GM18867 (cell line): ENCODE data around the gene DHRS9.
"Not testable (repeated sequence)": the region's sequence is repeated elsewhere in the genome, so short reads cannot be mapped to it uniquely, and the experiment has no call there.

ENCODE experiments used
- ATAC-seq: cut with Tn5 transposase; IDR thresholded peaks from one replicate; pipeline ENCODE4 v1.9.1; 2021; ENCODE audit warnings: mild to moderate bottlenecking, moderate library complexity; ENCODE audit not compliant: unreplicated experiment

Gene DHRS9

GRCh38 chr2:169069341-169069740, at the start of gene DHRS9:
DHRS9 (plus strand) TSS chr2:169069563; CDS start chr2:169081582, 12,019 bp downstream.
- no peak for ATAC-seq

DNA sequence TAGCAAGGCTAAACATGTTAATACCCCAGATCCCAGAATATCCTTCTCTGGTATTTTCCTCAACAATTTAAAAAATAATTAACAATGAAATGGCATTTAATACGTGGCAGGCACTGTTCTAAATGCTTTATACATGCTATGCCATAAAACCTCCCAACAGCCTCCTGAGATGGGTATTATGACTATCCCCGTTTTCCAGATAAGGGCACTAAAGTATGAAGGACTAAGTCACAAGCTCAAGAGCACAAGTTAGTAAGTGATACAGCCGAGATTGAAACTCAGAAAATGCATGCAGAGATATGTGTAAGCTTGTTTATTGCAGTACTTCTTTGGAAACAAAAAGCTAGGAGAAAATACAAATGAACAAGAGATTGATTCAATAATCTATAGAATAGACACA, 46.2 kb upstream of the DHRS9 start:
- ATAC-seq = no peak

GRCh38 chr2:169026056-169026455, 43.3 kb upstream of the DHRS9 start:
- no peak for ATAC-seq

DNA sequence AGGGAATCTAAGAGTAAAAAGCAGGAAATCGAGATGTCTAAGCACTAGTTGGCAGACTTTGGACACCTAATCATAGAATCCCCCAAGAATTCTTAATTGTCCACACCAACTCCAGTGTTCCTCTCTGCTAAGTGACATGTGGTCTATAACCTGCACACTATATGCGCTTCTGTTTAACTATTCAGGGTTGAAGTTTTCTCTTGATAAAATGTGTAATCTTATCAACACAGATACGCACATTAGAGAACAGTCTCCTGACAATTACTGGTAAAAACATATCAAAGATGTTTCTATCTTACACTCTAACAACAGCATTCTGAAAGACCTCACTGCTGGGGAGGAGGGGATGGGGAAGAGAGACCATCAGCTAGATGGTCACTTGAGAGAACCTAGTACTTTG, 42.1 kb upstream of the DHRS9 start:
- no peak for ATAC-seq

GRCh38 chr2:169029341-169029740, 40.0 kb upstream of the DHRS9 start:
- no peak for ATAC-seq

DNA sequence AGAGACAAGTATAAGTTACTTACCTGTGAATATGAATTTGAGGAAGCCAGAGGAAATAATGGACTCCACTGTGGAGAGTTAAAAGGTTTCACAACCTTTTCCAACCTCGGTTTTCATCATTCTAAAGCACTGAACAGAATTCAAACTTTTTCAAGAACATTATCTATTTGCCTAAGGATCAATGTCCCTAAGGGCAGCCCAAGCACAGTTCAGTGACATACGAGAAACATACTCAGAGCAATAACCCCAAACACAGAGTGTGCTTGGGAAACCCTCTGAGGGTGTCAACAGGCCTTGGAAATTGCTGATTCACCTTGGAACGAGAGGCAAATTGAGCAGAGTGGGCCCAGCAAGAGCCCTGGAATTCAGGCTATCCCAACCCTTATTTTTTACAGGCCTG, 38.2 kb upstream of the DHRS9 start, which contains the start of gene ABCB11:
Gene ABCB11 (minus strand): TSS at position 123 of the 400 bp plus-strand sequence. CDS start 13,199 bp downstream, outside the sequence.
- ATAC-seq = no peak

DNA sequence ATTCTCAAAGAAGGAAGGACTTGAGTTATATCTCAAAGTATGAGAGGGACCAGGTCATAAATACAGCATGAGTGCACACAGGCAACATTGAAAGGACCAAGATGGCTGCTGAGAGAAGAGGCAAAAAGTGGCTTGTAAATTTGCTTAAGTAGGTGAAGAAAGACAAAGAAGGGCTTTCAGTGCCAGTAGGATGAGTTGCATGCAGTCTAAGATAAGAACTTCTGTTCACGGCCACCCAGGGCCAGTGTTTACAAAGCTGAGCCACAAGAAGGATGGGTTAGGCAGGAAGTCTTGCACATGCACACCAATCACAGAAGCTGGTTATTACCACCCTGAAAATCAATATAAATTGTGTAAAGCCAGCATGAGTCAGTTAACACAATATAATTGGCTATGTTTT, 35.1 kb upstream of the DHRS9 start:
- ATAC-seq = no peak

- ATAC-seq = no peak
Measured at GRCh38 chr2:169034984-169035544, 34.3 kb upstream of the DHRS9 start.

GRCh38 chr2:169035887-169036286, 33.5 kb upstream of the DHRS9 start:
- no peak for ATAC-seq

- ATAC-seq = peak; percentile 68
Measured at GRCh38 chr2:169036736-169037440, 32.5 kb upstream of the DHRS9 start.

- peak; percentile 61 for ATAC-seq
Measured at GRCh38 chr2:169038338-169038757, 31.0 kb upstream of the DHRS9 start.

GRCh38 chr2:169039702-169040101, 29.7 kb upstream of the DHRS9 start:
- ATAC-seq = peak; percentile 46

- ATAC-seq = no peak
Measured at GRCh38 chr2:169041594-169041993, 27.8 kb upstream of the DHRS9 start.

DNA sequence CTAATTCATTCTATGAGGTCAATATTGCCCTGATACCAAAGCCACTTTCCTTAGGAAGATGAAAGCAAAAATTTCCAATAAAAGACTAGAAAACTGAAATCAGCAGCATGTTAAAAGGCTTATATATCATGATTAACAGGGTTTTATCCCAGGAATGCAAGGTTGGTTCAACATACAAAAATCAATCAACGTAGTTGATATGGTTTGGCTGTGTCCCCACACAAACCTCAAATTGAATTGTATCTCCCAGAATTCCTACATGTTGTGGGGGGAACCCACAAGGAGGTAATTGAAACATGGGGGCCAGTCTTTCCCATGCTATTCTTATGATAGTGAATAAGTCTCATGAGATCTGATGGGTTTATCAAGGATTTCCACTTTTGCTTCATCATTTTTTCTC, 26.5 kb upstream of the DHRS9 start:
- no peak for ATAC-seq

DNA sequence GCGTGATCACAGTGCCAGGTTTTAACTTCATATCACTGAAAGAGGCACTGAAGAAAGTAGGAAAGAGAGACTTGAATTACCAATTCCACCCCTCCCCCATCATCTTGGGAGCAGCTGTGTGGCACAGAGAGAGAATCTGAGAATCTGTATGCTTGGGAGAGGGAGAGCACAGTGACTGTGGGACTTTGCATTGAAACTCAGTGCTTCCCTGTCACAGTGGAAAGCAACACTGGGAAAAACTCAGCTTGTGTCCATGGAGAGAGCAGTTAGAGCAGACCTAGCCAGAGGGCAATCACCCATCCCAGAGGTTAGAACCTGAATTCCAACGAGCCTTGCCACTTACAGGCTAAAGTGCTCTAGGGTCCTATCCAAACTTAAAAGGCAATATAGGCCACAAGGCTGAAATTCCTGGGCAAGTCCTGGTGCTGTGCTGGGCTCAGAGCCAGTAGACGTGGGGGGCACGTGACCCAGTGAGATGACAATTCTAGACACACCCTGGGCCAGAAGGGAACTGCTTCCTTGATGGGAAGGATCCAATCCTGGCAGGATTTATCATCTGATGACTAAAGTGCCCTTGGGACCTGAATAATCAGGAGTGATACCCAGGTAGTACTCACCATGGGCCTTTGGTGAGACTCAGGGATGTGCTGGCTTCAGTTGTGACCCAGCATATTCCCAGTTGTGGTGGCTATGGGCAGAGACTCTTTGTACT, 22.8 kb upstream of the DHRS9 start:
- no peak for ATAC-seq

- no peak for ATAC-seq
Measured at GRCh38 chr2:169047256-169048250, 21.8 kb upstream of the DHRS9 start.

GRCh38 chr2:169049142-169049541, 20.2 kb upstream of the DHRS9 start:
- ATAC-seq = no peak

GRCh38 chr2:169050476-169051240, 18.7 kb upstream of the DHRS9 start:
- ATAC-seq = no peak

DNA sequence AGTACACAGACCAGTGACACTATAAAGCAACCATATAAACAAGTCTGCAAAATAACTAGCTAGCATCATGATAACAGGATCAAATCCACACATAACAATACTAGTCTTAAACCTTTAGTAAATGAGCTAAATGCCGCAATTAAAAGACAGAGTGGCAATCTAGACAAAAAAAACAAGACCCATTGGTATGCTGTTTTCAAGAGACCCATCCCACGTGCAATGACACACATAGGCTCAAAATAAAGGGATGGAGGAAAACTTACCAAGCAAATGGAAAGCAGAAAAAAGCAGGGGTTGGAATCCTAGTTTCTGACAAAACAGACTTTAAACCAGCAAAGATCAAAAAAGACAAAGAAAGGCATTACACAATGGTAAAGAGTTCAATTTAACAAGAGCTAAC, 14.8 kb upstream of the DHRS9 start:
- ATAC-seq = not testable (repeated sequence)

GRCh38 chr2:169064199-169064598, 5.2 kb upstream of the DHRS9 start:
- ATAC-seq = not testable (repeated sequence)
